GM12874 (cell line): ENCODE results near the gene PTCHD4.

Experiments
- CTCF ChIP-seq: IDR thresholded peaks from 2 replicates; pipeline ENCODE4 v1.5.1; 2011; ENCODE audit warnings: low read depth, mild to moderate bottlenecking, control low read depth, low read length, moderate library complexity; ENCODE audit not compliant: insufficient read depth

The PTCHD4 gene

DNA sequence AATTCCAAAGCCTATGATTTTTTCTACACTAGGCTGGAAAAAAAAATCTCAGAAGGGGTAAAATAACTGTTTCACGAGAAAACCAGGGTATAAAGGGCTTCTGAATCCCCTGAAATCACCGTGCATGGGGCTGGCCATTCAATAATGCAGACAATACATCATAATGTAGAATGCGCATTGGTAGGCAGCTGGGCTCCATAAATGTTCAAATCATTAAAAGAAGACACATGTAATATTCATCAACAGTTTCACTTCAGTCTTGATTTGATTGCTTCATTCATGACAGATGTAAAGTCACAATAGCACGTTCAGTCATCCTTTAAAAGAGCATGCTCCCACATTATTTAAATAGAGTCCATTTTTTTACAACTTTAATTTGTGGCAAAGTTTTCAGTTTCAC is 20.5 kb downstream of the PTCHD4 start:
- TF ChIP-seq CTCF = no peak

GRCh38 chr6:48087448-48087847 is 23.5 kb downstream of the PTCHD4 start:
- no peak for TF ChIP-seq CTCF

DNA sequence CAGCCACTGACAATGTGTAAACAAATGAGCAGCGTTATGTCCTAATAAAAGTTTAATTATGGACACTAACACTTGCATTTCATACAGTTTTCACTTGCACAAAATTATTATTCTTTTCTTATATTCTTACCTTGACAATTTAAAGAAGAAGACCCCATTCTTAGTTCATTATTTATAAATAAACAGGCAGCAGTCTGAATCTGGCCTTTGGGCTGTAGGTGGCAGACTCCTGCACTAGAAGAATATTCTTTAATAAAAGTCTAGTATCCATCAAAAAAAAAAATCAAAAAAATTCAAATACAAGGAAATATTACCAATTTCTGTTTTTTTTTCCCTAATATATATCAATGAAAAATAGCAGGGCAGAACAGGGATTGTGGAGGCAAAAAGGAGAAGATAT is 24.8 kb downstream of the PTCHD4 start:
- TF ChIP-seq CTCF = no peak

DNA sequence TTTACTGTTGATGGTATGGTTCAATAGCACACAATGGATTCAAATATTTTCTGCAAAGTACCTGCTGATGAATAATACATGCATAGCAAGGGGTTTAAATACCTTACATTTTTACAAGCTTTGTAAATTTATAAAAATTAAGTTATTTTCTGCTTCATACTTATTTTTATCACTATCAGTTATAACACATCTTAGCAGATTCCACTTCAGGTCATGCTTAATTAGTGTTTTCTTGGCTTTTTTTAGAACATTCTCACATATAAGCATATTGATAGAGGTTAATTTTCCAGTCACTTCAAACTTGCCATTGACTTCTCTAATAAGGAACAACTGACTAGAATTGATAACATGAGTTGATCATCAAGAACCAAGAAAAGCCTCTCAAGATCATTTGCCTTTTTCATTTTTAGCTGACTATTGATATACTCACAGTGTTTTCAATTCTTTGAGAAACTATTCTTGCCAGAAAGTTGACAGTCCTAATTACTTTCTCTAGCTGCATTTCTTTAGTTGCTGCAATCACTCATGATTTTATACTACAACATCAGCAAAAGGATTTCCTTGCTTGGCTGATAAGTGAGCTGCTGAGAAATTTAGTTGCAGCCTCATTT is 25.8 kb downstream of the PTCHD4 start:
- no peak for TF ChIP-seq CTCF

DNA sequence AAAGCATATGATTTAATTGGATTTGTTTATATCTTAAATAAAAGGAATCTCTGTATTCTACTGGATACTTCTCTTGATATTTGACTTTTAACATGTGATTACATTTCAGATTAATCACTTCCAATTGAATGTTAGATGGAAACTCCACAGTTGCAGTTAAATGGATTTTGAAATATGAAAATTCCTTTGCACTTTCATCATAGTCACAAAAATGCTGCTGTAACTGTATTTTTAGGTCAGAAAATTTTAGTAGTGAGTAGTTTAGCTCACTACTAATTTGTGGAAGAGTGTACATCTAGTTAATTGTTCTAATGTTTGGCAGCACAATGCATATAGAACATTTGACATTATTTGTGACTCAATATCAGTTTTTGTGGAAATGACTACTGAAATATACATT is 26.8 kb downstream of the PTCHD4 start:
- TF ChIP-seq CTCF = no peak

- TF ChIP-seq CTCF = no peak
Observed at GRCh38 chr6:48080227-48081009, 30.6 kb downstream of the PTCHD4 start.

DNA sequence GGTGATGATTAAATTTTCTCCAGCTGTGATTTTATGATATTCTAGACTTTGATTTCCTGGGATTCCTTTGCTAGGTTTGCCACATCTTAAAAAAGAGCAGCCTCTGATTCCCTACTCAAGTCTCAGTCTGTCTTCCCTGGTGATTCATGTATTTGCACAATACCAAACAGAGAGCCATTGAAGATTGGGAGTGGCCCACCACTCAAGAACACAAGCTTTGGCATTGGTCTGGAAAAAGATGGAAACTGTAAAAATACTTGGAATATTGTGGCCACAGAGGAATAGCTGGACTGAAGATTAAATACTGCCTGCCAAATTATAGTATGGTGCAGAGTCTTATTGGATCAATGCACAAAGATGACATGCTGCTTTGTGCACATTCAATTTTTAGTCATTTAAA is 32.9 kb downstream of the PTCHD4 start:
- no peak for TF ChIP-seq CTCF
